Cardiac muscle cell (in vitro differentiated cells and primary cell): ENCODE measurements around the gene RPN2. TPM values are rescaled to one million over a fixed set of nuclear protein-coding genes. Genes with fewer than 3 reads are reported as not detected.

Experiments
- DNase-seq, 2 donors: peaks; one replicate each; pipeline versions ENCODE4 v3.0.0 to v3.0.0-alpha.2; 2010 to 2017; ENCODE audit warnings: low read depth in 1 of 2, low spot score in 1 of 2
- H3K27ac ChIP-seq: fragments of 200-600 bp; sonication (generic); 2 replicates; pipeline ENCODE4 v1.5.1; 2016
- H3K27me3 ChIP-seq: fragments of 200-600 bp; sonication (generic); 2 replicates; pipeline ENCODE4 v1.6.0; 2016; ENCODE audit warnings: control low read depth
- H3K36me3 ChIP-seq: fragments of 200-600 bp; sonication (generic); 2 replicates; pipeline ENCODE4 v1.5.1; 2016; ENCODE audit warnings: control low read depth
- H3K4me1 ChIP-seq: fragments of 200-600 bp; sonication (generic); 2 replicates; pipeline ENCODE4 v1.8.1; 2017; ENCODE audit warnings: low read depth, mild to moderate bottlenecking, mixed run types
- H3K4me3 ChIP-seq: fragments of 200-600 bp; sonication (generic); 2 replicates; pipeline ENCODE4 v1.5.1; 2016; ENCODE audit warnings: mild to moderate bottlenecking
- H3K9me3 ChIP-seq: fragments of 200-600 bp; sonication (generic); 2 replicates; pipeline ENCODE4 v1.5.1; 2017; ENCODE audit warnings: low read depth, mild to moderate bottlenecking, control low read depth
- CTCF ChIP-seq: IDR thresholded peaks from 2 replicates; pipeline ENCODE4 v1.5.1; 2012; ENCODE audit warnings: low read depth, mild to moderate bottlenecking, low read length
- polyA plus RNA-seq: library from polyadenylated mRNA; unstranded; fragments of >200 nt; fragmentation: Nextera tagmentation; extraction: Ambion mirVana; gene quantifications from 2 replicates; pipeline ENCODE4 v1.2.1, GENCODE V29; 2016
- total RNA-seq: library from RNA; depleted of rRNA; stranded (reverse); fragments of >200 nt; gene quantifications from 2 replicates; pipeline ENCODE4 v1.2.3, GENCODE V29; 2016

Gene RPN2
- total and polyA plus RNA-seq, 2 experiments from 2014 or later = 150 to 259 TPM

- no peak overlapping the region for H3K27ac ChIP-seq
- TF ChIP-seq CTCF = no peak
- H3K4me1 ChIP-seq = no peaks in the 10 kb centered on the region
- H3K9me3 ChIP-seq = no peaks in the 10 kb centered on the region
- no peaks in the 10 kb centered on the region for H3K27me3 ChIP-seq
- H3K4me3 ChIP-seq = no peak overlapping the region
- DNase-seq = no peak
- no peaks in the 10 kb centered on the region for H3K36me3 ChIP-seq
Observed at GRCh38 chr20:37155987-37156386, 23.1 kb upstream of the RPN2 start.

GRCh38 chr20:37158248-37158647, 20.9 kb upstream of the RPN2 start:
- TF ChIP-seq CTCF = no peak
- Histone ChIP-seq H3K4me1 (no peaks in the 10 kb centered on the region), H3K4me3 (no peak overlapping the region)

GRCh38 chr20:37160683-37161082, 18.4 kb upstream of the RPN2 start:
- Histone ChIP-seq H3K4me3 (no peak overlapping the region), H3K36me3 (no peaks in the 10 kb centered on the region), H3K27me3 (no peaks in the 10 kb centered on the region), H3K9me3 (no peaks in the 10 kb centered on the region), H3K4me1 (no peaks in the 10 kb centered on the region), H3K27ac (no peak overlapping the region)
- no peak for TF ChIP-seq CTCF
- DNase-seq = no peak

More at GRCh38 chr20:37158248-37158647, 20.9 kb upstream of the RPN2 start:
- no peak for DNase-seq
- H3K27ac ChIP-seq = no peak overlapping the region
- no peaks in the 10 kb centered on the region for H3K9me3 ChIP-seq
- H3K36me3 ChIP-seq = no peaks in the 10 kb centered on the region
- H3K27me3 ChIP-seq = no peaks in the 10 kb centered on the region

GRCh38 chr20:37161830-37162549, 17.1 kb upstream of the RPN2 start:
- no peak for DNase-seq
- H3K27ac ChIP-seq = no peak overlapping the region
- H3K9me3 ChIP-seq = no peaks in the 10 kb centered on the region
- no peaks in the 10 kb centered on the region for H3K27me3 ChIP-seq
- no peaks in the 10 kb centered on the region for H3K4me1 ChIP-seq
- no peak overlapping the region for H3K4me3 ChIP-seq
- H3K36me3 ChIP-seq = no peaks in the 10 kb centered on the region
- TF ChIP-seq CTCF = no peak

GRCh38 chr20:37162646-37163045, 16.5 kb upstream of the RPN2 start:
- H3K27ac ChIP-seq = no peak overlapping the region
- H3K27me3 ChIP-seq = no peaks in the 10 kb centered on the region
- no peaks in the 10 kb centered on the region for H3K9me3 ChIP-seq
- H3K36me3 ChIP-seq = no peaks in the 10 kb centered on the region
- no peak for DNase-seq
- no peaks in the 10 kb centered on the region for H3K4me1 ChIP-seq
- no peak for TF ChIP-seq CTCF
- H3K4me3 ChIP-seq = no peak overlapping the region
